Activated T-cell treated with anti-CD3 and anti-CD28 coated beads, Interleukin-2, amount 50 U/mL, for 4 hours (primary cell): ENCODE measurements around the gene MLXIPL. TPM values are rescaled to one million over a fixed set of nuclear protein-coding genes. Genes with fewer than 3 reads are reported as not detected.
"Not testable (repeated sequence)": the region's sequence is repeated elsewhere in the genome, so short reads cannot be mapped to it uniquely, and the experiment has no call there.

ENCODE experiments used
- ATAC-seq, 2 donors: fragments of 200-7000 bp; cut with Tn5 transposase; one replicate each; pipeline ENCODE4 v1.10.0; 2021
- DNase-seq: peaks from one replicate; pipeline ENCODE4 v3.0.0-alpha.2; 2020
- H3K27me3 Mint-ChIP-seq: one replicate; pipeline ENCODE4 v1.8.0; 2021; ENCODE audit warnings: low read depth, mixed read lengths
- H3K36me3 Mint-ChIP-seq: one replicate; pipeline ENCODE4 v1.8.0; 2022; ENCODE audit warnings: mixed read lengths; ENCODE audit not compliant: insufficient read depth
- H3K4me1 Mint-ChIP-seq: one replicate; pipeline ENCODE4 v1.8.0; 2021; ENCODE audit warnings: low read depth, mixed read lengths
- H3K4me3 Mint-ChIP-seq: one replicate; pipeline ENCODE4 v1.8.0; 2021; ENCODE audit warnings: mild to moderate bottlenecking, moderate library complexity, mixed read lengths
- H3K9me3 Mint-ChIP-seq: one replicate; pipeline ENCODE4 v1.8.0; 2021; ENCODE audit warnings: mixed read lengths
- total RNA-seq, 3 donors: library from RNA; stranded (reverse); gene quantifications; one replicate each; pipeline ENCODE4 v1.2.1, GENCODE V29; 2021

MLXIPL gene
- total RNA-seq, 3 donors from 2014 or later: 0.35 to 0.55 (median 0.43) TPM

DNA sequence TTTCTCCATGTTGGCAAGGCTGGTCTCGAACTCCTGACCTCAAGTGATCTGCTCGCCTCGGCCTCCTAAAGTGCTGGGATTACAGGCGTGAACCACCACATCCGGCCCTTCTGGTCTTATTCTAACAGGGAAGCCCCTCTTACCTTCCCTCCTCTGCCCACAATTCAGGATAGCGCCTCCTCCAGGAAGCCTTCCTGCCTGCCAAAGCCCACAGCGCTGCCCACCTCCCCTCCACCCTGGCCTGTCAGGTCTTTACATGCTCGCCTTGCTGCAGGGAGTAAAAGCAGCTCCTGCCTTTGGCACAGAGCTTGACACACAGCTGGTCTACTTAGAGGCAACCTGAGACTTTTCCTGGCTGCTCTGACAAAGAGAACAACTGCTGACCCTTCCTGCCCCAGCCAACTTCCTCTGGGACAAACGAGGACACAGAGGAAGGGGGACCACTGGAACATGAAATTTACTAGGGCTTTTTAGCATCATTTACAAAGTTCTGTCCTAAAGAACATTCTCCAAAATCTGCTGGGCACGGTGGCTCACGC, 13.2 kb downstream of the MLXIPL start:
- H3K4me1 Mint-ChIP-seq: no peaks in the 10 kb centered on the region
- no peak for ATAC-seq
- H3K27me3 Mint-ChIP-seq: peaks cover 59% of the 10 kb centered on the region
- no peaks in the 10 kb centered on the region for H3K9me3 Mint-ChIP-seq
- no peaks in the 10 kb centered on the region for H3K36me3 Mint-ChIP-seq
- no peak for DNase-seq
- no peak overlapping the region for H3K4me3 Mint-ChIP-seq

DNA sequence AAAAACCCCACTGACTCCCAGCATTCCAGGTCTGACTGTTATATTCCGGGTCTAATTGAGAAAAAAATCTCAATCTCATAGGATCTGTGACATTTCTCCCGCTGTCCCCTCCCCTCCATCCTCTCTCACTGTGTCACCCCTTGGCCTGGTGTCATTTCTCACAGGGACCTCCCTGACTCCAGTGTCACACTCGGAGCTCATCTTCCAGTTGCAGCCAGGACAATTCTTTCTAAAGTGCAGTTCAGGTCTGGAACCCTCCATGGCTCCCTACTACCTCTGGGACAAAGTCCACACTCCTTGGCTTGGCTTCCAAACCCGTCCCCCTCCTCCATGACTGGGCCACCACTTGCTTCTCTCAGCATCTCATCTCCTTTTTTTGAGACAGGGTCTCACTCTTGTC, 14.2 kb downstream of the MLXIPL start:
- Mint-ChIP-seq H3K4me3 (no peak overlapping the region), H3K36me3 (no peaks in the 10 kb centered on the region), H3K4me1 (no peaks in the 10 kb centered on the region), H3K27me3 (peaks cover 61% of the 10 kb centered on the region), H3K9me3 (no peaks in the 10 kb centered on the region)
- DNase-seq (no peak), ATAC-seq (no peak)

DNA sequence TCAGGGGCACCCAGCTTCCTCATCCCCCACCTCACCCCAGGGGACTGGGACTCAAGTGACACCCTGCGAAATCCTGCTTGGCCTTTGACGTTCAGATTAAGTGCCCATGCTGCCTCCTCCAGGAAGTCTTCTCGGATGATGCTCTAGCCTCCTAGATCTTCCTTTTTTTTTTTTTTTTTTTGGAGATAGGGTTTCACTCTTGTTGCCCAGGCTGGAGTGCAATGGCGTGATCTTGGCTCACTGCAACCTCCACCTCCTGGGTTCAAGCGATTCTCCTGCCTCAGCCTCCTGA, 16.7 kb downstream of the MLXIPL start:
- not testable (repeated sequence) for H3K4me1 Mint-ChIP-seq, ATAC-seq, DNase-seq, H3K4me3 Mint-ChIP-seq, H3K36me3 Mint-ChIP-seq, H3K9me3 Mint-ChIP-seq
- peaks cover 38% of the 10 kb centered on the region for H3K27me3 Mint-ChIP-seq

DNA sequence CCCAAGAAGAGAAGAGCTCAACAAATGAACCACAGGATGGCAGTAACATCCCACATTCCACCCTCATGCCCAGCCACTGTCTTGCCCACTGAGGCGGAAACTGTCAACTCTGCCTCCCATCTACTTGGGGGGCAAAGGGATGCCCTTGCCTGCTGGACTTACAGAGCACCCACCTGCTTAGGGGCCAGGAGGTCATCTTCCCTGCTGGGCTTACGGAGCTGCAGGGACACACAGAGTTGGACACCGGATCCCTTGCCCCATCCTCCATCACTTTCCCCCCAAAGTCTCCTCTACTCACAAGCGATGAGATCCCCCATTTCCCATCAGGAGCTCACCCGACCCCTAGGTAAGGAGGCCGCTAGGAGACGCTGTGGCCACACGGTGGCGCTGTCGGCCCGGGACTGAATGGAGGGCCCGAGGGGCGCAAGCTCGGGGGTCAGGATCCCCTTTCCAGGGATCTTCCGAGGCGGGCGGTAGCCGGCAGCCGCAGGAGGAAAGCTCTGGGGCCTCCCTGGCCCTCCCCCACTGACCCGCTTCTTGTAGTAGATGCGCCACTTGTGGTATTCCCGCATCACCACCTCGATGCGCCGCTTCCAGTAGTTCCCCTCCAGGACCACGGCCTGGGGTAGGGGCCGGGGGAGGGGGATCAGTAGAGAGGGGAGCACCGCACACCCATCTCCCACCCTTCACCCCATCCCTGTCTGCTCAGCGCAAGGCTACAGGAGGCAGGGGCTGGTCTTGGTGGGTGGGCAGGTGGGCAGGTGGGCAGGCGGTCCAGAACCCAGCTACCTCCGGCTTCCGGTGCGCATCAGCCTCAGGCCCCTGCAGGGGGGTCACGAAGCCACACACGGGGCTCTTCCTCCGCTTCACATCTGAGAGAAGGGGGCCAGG, 17.3 kb downstream of the MLXIPL start:
- H3K36me3 Mint-ChIP-seq: no peaks in the 10 kb centered on the region
- H3K9me3 Mint-ChIP-seq: no peaks in the 10 kb centered on the region
- H3K4me1 Mint-ChIP-seq: no peaks in the 10 kb centered on the region
- no peak overlapping the region for H3K4me3 Mint-ChIP-seq
- ATAC-seq (peak; percentile 82 to 88), DNase-seq (peak; percentile 69)
- peaks cover 34% of the 10 kb centered on the region for H3K27me3 Mint-ChIP-seq

DNA sequence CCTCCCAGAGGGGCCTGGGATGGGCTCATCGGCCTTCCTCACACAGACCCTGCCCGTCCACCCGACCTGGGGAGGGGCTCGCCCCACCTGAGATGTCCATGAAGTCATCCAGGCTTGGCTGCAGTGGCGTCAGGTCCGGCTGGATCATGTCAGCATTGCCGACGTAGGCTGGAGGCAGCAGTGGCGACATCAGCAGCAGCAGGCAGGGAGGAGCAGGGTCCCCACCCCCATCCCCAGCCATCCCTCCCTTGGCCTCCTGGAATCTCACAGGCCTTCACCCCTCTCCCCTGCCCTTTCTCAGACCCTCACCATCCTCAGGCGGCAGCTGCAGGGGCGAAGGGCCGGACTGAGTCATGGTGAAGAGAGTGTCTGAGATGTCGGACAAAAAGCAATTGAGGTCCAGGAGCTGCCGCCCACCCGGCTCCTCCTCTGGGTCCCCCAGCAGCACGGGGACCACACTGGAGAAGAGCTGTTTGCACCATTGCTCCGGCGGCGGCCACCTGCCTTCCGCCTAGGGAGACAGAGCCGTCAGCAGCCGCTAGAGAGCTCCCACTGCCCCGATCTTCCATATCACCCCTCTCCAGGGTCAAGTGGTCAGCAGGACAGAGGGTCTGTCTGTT, 18.6 kb downstream of the MLXIPL start:
- no peaks in the 10 kb centered on the region for H3K9me3 Mint-ChIP-seq
- H3K27me3 Mint-ChIP-seq: peaks cover 28% of the 10 kb centered on the region
- H3K4me3 Mint-ChIP-seq: no peak overlapping the region
- no peak for DNase-seq
- no peaks in the 10 kb centered on the region for H3K36me3 Mint-ChIP-seq
- H3K4me1 Mint-ChIP-seq: no peaks in the 10 kb centered on the region
- no peak for ATAC-seq

DNA sequence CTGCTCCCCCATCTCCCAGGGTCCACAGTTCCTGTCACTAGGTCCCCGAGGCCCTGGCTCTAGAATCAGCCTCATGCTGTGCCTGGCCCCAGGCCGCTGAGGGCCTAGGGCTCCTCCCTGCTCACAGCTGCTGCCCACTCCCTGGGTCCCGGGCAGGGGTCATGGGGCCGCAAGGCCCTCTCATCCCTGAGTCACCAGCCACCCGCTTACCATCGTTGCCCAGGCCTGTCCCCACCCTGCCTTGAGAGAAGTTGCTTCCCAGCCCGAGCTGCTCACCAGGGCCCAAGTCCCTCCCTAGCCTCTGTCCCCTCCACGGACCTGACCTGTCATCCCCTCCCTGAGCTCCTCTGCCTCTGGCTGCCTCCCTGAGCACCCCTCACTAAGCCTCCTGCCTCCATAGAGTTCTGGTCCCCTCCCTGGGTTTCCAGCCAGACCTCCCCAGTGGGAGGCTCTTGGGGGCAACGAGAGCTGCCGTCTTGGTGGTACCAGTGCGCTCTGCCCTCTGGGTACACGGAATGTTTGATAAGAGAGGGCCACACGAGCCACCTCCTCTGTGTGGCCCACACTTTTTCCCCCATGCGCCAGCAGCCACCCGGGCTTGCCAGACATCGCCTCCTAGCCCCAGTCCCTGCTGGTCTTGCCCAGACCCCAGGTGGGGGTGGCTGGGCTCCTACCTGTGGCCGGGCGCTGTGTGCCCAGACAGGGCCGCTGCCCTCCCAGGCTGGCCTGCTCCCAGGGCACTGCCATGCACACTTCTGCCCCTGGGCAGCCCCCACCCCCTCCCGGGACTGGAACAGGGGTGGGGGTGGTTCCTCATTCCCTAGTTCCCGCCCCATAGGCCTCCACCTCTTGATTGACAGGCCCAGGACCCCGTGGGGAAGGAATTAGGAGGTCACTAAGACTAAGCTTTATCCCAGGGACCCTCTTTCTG, 21.3 kb downstream of the MLXIPL start:
- H3K4me1 Mint-ChIP-seq: no peaks in the 10 kb centered on the region
- ATAC-seq: no peak
- peaks cover 24% of the 10 kb centered on the region for H3K27me3 Mint-ChIP-seq
- DNase-seq: no peak
- no peaks in the 10 kb centered on the region for H3K9me3 Mint-ChIP-seq
- no peak overlapping the region for H3K4me3 Mint-ChIP-seq
- H3K36me3 Mint-ChIP-seq: no peaks in the 10 kb centered on the region

DNA sequence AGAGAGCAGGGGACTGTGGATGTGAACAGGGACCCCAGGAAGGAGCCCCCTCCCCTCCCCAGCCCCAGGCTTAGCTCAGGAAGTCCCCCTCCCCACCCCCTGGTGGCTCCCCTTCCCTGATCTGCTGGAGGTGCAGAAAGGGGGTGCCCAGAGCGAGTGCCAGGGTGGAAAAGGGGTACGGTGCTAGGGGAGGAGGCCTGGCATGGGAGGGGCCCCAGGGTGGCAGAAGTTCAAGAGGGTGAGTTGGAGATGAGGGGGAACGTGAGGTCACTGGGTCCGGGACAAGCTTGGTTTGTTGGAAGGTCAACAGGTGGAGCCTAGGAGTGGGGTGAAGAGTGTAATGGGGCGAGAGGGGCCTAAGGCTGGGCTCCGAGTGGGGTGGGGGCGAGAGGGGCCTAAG, 24.4 kb downstream of the MLXIPL start:
- no peak overlapping the region for H3K4me3 Mint-ChIP-seq
- H3K27me3 Mint-ChIP-seq: peaks cover 16% of the 10 kb centered on the region
- no peak for ATAC-seq
- DNase-seq: no peak
- H3K9me3 Mint-ChIP-seq: no peaks in the 10 kb centered on the region
- H3K36me3 Mint-ChIP-seq: no peaks in the 10 kb centered on the region
- no peaks in the 10 kb centered on the region for H3K4me1 Mint-ChIP-seq

DNA sequence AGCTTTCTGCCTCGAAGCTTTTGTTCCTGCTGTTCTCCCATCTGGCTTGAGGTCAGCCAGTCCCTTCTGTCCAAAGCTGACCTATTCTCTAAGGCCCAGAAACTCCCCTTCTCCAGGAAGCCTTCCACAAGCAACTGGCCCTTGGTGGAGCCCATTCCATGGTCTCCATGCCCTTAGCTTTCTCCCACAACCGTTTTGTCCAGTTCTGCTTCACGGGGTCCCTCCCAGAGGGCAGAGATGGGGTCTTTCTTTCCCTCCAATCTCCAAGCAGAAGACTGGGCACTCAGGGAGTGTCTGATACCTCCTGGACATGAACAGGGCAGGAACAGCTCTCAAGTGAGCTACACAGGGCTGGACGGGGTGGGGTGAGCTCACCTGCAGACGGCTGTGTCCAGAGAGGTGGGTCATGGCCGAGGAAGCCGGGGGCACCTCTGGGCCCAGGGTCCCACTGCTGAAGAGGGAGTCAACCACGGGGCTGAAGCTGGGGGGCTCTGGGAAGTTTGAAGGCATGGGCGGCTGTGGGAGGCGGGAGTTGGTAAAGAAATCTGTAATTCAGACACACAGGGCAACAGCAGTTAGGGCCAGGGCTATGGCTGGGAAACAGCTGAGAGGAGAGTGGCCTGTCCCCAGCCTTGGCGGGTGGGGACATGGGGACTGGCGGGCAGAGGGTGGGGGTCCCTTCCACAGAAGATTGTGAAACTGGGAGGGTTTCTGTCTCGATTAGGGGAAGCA, 25.0 kb downstream of the MLXIPL start:
- ATAC-seq (no peak), DNase-seq (no peak)
- Mint-ChIP-seq H3K9me3 (no peaks in the 10 kb centered on the region), H3K27me3 (peaks cover 16% of the 10 kb centered on the region), H3K4me3 (no peak overlapping the region), H3K4me1 (no peaks in the 10 kb centered on the region), H3K36me3 (no peaks in the 10 kb centered on the region)

DNA sequence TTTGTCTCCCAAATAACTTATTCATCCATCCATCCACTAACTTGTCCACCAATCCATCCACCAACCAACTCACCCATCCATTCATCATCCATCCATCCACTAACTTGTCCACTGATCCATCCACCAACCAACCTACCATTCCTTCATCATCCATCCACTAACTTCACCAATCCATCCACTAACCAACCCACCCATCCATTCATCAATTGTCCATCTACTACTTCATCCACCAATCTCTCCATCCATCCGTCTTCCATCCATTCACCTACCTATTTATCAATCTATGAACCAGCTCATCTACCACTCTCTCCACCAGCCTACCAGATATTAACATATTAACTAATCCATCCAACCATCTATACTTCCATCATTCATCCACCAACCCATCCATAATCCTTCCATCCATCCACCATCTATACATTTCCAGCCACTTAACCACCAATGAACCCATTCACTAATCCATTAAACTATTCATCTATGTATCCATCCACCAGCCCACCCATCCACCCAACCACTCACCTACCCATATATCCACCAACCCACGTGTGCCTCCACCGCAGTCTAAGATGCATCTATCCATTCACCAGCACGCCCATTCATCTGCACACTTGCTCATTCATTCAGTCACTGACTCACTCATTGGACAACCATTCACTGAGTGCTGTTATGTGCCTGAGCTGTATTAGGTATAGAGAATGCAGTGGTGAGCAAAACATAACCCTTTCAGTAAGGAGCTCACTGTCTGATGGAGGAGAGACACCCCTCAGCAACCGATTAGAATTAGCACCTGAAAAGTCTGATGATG, 26.1 kb downstream of the MLXIPL start:
- DNase-seq: no peak
- ATAC-seq: no peak
- Mint-ChIP-seq H3K9me3 (no peaks in the 10 kb centered on the region), H3K27me3 (peaks cover 18% of the 10 kb centered on the region), H3K4me1 (no peaks in the 10 kb centered on the region), H3K4me3 (no peak overlapping the region), H3K36me3 (no peaks in the 10 kb centered on the region)

DNA sequence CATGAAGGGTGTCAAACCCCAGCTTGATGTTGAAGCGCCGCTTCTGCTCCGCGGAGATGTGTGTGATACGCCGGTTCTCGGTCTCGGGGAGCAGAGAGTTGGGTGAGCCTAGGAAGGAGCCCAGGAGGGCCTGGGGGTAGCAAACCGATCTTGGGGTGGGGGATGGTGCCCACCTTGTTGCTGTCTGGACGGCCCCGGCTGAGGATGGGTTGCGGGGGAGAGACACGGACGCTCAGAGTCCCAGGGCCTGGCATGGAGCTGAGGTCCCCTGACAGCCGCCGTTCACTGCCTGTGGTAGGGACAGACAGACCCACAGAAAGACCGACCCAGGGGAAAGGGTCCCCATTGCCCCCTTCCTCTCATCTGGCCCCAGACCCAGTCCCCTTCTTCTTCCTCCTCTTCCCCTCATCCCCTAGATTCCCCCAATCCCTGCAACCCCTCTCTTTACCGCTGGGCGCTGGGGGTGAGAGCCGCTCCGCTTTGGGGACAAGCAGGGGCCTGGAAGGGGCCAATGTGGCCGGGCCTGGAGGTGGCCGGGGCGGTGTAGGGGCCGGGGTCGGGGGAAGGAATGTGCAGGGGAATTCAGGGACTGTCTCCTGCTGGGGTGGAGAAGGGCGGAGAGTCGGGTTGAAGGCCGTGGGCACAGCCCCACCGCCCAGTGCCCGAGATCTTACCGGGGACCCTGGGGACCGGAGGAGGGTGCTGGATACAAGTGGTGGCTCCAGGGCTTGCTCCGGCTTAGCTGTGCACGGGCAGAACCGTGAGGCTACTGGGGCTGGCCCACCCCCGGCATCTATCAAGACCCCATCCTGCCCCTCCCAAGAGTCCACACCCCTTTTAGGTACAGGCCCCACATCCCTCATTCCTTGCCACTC, 27.9 kb downstream of the MLXIPL start:
- ATAC-seq (no peak), DNase-seq (no peak)
- Mint-ChIP-seq H3K4me3 (no peak overlapping the region), H3K27me3 (peaks cover 18% of the 10 kb centered on the region), H3K9me3 (no peaks in the 10 kb centered on the region), H3K36me3 (no peaks in the 10 kb centered on the region), H3K4me1 (no peaks in the 10 kb centered on the region)

DNA sequence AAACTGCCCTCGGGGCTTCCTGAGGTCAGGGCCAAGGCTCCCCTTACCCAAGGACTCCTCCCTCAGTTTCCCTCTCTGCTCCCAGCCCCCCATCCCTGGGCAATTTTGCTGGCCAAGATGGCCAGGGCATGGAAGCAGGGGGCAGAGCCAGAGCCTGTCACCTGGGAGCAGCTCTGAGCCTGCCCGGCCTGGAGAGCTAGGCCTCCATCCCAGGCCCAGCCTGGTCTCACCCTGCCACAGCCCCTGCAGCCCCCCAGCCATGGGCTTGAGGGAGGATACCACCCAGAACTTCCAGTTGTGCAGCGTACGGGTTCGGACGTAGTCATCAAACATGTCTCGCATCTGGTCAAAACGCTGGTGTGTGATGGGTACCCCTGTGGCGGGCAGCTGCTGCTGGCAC, 29.0 kb downstream of the MLXIPL start:
- peaks cover 18% of the 10 kb centered on the region for H3K27me3 Mint-ChIP-seq
- no peaks in the 10 kb centered on the region for H3K4me1 Mint-ChIP-seq
- H3K36me3 Mint-ChIP-seq: no peaks in the 10 kb centered on the region
- H3K9me3 Mint-ChIP-seq: no peaks in the 10 kb centered on the region
- DNase-seq (no peak), ATAC-seq (no peak)
- no peak overlapping the region for H3K4me3 Mint-ChIP-seq

DNA sequence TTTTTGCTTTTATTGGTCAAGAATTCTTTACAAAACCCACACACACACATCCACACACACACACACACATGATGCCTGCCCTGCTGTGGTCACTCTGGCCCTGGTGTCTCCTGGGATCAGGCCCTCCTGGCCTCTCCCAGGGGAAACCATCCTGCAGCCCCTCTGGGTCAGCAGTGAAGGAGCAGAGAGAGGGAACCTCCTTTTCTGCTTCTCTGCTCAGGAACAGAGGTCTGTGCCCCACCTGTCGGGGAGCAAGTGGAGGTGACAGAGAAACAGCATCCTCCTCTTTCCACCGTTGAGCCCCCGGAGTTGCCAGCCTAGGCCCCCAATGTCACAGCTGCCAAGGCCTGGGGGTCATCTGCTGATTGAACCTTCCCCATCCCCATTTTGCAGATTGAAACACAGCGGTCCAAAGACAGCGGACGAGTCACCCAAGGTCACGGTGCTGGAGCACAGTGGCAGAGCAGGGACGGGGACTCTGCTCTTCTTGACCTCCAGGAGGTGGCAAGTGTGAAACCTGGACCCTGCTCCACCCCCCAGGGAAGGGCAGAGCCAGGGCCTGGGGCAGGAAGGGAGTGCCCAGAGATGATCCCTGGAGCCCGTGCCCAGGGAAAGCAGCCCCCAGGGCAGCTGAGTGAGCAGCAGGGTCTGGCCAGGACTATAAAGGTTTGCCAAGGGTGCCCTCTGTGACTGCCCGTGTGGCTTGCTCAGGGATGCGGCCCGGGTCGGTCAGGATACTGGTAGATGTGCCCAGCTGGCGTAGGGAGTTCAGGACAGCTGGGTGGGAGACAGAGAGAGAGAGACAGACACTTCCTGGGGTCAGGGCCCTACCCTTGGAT, 30.9 kb downstream of the MLXIPL start:
- Mint-ChIP-seq H3K4me1 (no peaks in the 10 kb centered on the region), H3K4me3 (no peak overlapping the region), H3K36me3 (no peaks in the 10 kb centered on the region), H3K27me3 (peaks cover 10% of the 10 kb centered on the region), H3K9me3 (no peaks in the 10 kb centered on the region)
- DNase-seq: no peak
- ATAC-seq: no peak
